ENCODE results near the gene CBLL1.

The CBLL1 gene

GRCh38 chr7:107743567-107744344, at the start of gene CBLL1:
Gene CBLL1, plus strand, starts transcription at chr7:107744142. Its CDS starts 22 bp downstream, at chr7:107744164.
- Histone ChIP-seq H3K9ac (ENCODE audit: low read depth in 1 of 2, low read length in 2 of 2) (peak within 1 kb of the TSS; percentile 93 to 97), H3K36me3 (ENCODE audit: control insufficient read depth in 1 of 2, insufficient read depth in 2 of 2, low read length in 2 of 2) (peaks cover 0 to 1% of the 10 kb centered on the region in 2 donors), H3K4me1 (ENCODE audit: control insufficient read depth in 1 of 2, insufficient read depth in 2 of 2, low read length in 2 of 2) (peaks cover 19 to 26% of the 10 kb centered on the region in 2 donors), H3K27me3 (ENCODE audit: control insufficient read depth in 1 of 2, insufficient read depth in 2 of 2, low read length in 2 of 2) (no peaks in the 10 kb centered on the region), H3K9me3 (ENCODE audit: control insufficient read depth in 1 of 2, low read length in 2 of 2) (no peaks in the 10 kb centered on the region), H3K27ac (ENCODE audit: low read depth, low read length) (peak within 1 kb of the TSS; percentile 97), H3K4me3 (ENCODE audit: low read depth in 1 of 2, low read length in 2 of 2) (peak within 1 kb of the TSS; percentile 96 to 100)

GRCh38 chr7:107694386-107694785, 49.6 kb upstream of the CBLL1 start:
- no peak overlapping the region for H3K4me3 ChIP-seq (ENCODE audit: low read depth in 1 of 2, low read length in 2 of 2)
- no peaks in the 10 kb centered on the region for H3K36me3 ChIP-seq (ENCODE audit: control insufficient read depth in 1 of 2, insufficient read depth in 2 of 2, low read length in 2 of 2)
- H3K9ac ChIP-seq (ENCODE audit: low read depth in 1 of 2, low read length in 2 of 2), result no peak overlapping the region
- peaks cover 4 to 7% of the 10 kb centered on the region in 2 donors for H3K27me3 ChIP-seq (ENCODE audit: control insufficient read depth in 1 of 2, insufficient read depth in 2 of 2, low read length in 2 of 2)
- H3K4me1 ChIP-seq (ENCODE audit: control insufficient read depth in 1 of 2, insufficient read depth in 2 of 2, low read length in 2 of 2), result no peaks in the 10 kb centered on the region
- no peaks in the 10 kb centered on the region for H3K9me3 ChIP-seq (ENCODE audit: control insufficient read depth in 1 of 2, low read length in 2 of 2)
- no peak overlapping the region for H3K27ac ChIP-seq (ENCODE audit: low read depth, low read length)

- Histone ChIP-seq H3K9me3 (ENCODE audit: control insufficient read depth in 1 of 2, low read length in 2 of 2) (no peaks in the 10 kb centered on the region), H3K9ac (ENCODE audit: low read depth in 1 of 2, low read length in 2 of 2) (no peak overlapping the region), H3K27me3 (ENCODE audit: control insufficient read depth in 1 of 2, insufficient read depth in 2 of 2, low read length in 2 of 2) (peaks cover 4 to 7% of the 10 kb centered on the region in 2 donors), H3K27ac (ENCODE audit: low read depth, low read length) (no peak overlapping the region), H3K36me3 (ENCODE audit: control insufficient read depth in 1 of 2, insufficient read depth in 2 of 2, low read length in 2 of 2) (no peaks in the 10 kb centered on the region), H3K4me1 (ENCODE audit: control insufficient read depth in 1 of 2, insufficient read depth in 2 of 2, low read length in 2 of 2) (no peaks in the 10 kb centered on the region), H3K4me3 (ENCODE audit: low read depth in 1 of 2, low read length in 2 of 2) (no peak overlapping the region)
Observed at GRCh38 chr7:107696330-107696946, 47.5 kb upstream of the CBLL1 start.

- Histone ChIP-seq H3K36me3 (ENCODE audit: control insufficient read depth in 1 of 2, insufficient read depth in 2 of 2, low read length in 2 of 2) (no peaks in the 10 kb centered on the region), H3K9ac (ENCODE audit: low read depth in 1 of 2, low read length in 2 of 2) (no peak overlapping the region), H3K27ac (ENCODE audit: low read depth, low read length) (no peak overlapping the region), H3K4me3 (ENCODE audit: low read depth in 1 of 2, low read length in 2 of 2) (no peak overlapping the region), H3K27me3 (ENCODE audit: control insufficient read depth in 1 of 2, insufficient read depth in 2 of 2, low read length in 2 of 2) (peaks cover 4 to 7% of the 10 kb centered on the region in 2 donors), H3K4me1 (ENCODE audit: control insufficient read depth in 1 of 2, insufficient read depth in 2 of 2, low read length in 2 of 2) (no peaks in the 10 kb centered on the region), H3K9me3 (ENCODE audit: control insufficient read depth in 1 of 2, low read length in 2 of 2) (no peaks in the 10 kb centered on the region)
Observed at GRCh38 chr7:107697321-107698049, 46.5 kb upstream of the CBLL1 start.

GRCh38 chr7:107700570-107700969, 43.4 kb upstream of the CBLL1 start:
- H3K27me3 ChIP-seq (ENCODE audit: control insufficient read depth in 1 of 2, insufficient read depth in 2 of 2, low read length in 2 of 2), result no peaks in the 10 kb centered on the region
- H3K36me3 ChIP-seq (ENCODE audit: control insufficient read depth in 1 of 2, insufficient read depth in 2 of 2, low read length in 2 of 2), result no peaks in the 10 kb centered on the region
- no peak overlapping the region for H3K4me3 ChIP-seq (ENCODE audit: low read depth in 1 of 2, low read length in 2 of 2)
- H3K4me1 ChIP-seq (ENCODE audit: control insufficient read depth in 1 of 2, insufficient read depth in 2 of 2, low read length in 2 of 2), result no peaks in the 10 kb centered on the region
- H3K9ac ChIP-seq (ENCODE audit: low read depth in 1 of 2, low read length in 2 of 2), result no peak overlapping the region
- no peak overlapping the region for H3K27ac ChIP-seq (ENCODE audit: low read depth, low read length)
- no peaks in the 10 kb centered on the region for H3K9me3 ChIP-seq (ENCODE audit: control insufficient read depth in 1 of 2, low read length in 2 of 2)

GRCh38 chr7:107701191-107701590, 42.8 kb upstream of the CBLL1 start:
- Histone ChIP-seq H3K9me3 (ENCODE audit: control insufficient read depth in 1 of 2, low read length in 2 of 2) (no peaks in the 10 kb centered on the region), H3K4me1 (ENCODE audit: control insufficient read depth in 1 of 2, insufficient read depth in 2 of 2, low read length in 2 of 2) (no peaks in the 10 kb centered on the region), H3K27ac (ENCODE audit: low read depth, low read length) (no peak overlapping the region), H3K9ac (ENCODE audit: low read depth in 1 of 2, low read length in 2 of 2) (no peak overlapping the region), H3K4me3 (ENCODE audit: low read depth in 1 of 2, low read length in 2 of 2) (no peak overlapping the region), H3K27me3 (ENCODE audit: control insufficient read depth in 1 of 2, insufficient read depth in 2 of 2, low read length in 2 of 2) (no peaks in the 10 kb centered on the region), H3K36me3 (ENCODE audit: control insufficient read depth in 1 of 2, insufficient read depth in 2 of 2, low read length in 2 of 2) (no peaks in the 10 kb centered on the region)

- no peaks in the 10 kb centered on the region for H3K4me1 ChIP-seq (ENCODE audit: control insufficient read depth in 1 of 2, insufficient read depth in 2 of 2, low read length in 2 of 2)
- H3K36me3 ChIP-seq (ENCODE audit: control insufficient read depth in 1 of 2, insufficient read depth in 2 of 2, low read length in 2 of 2), result no peaks in the 10 kb centered on the region
- H3K9me3 ChIP-seq (ENCODE audit: control insufficient read depth in 1 of 2, low read length in 2 of 2), result no peaks in the 10 kb centered on the region
- no peak overlapping the region for H3K27ac ChIP-seq (ENCODE audit: low read depth, low read length)
- H3K4me3 ChIP-seq (ENCODE audit: low read depth in 1 of 2, low read length in 2 of 2), result no peak overlapping the region
- H3K27me3 ChIP-seq (ENCODE audit: control insufficient read depth in 1 of 2, insufficient read depth in 2 of 2, low read length in 2 of 2), result no peaks in the 10 kb centered on the region
- no peak overlapping the region for H3K9ac ChIP-seq (ENCODE audit: low read depth in 1 of 2, low read length in 2 of 2)
Observed at GRCh38 chr7:107703219-107703618, 40.7 kb upstream of the CBLL1 start.

GRCh38 chr7:107703872-107704271, 40.1 kb upstream of the CBLL1 start:
- H3K27me3 ChIP-seq (ENCODE audit: control insufficient read depth in 1 of 2, insufficient read depth in 2 of 2, low read length in 2 of 2), result no peaks in the 10 kb centered on the region
- no peaks in the 10 kb centered on the region for H3K36me3 ChIP-seq (ENCODE audit: control insufficient read depth in 1 of 2, insufficient read depth in 2 of 2, low read length in 2 of 2)
- no peaks in the 10 kb centered on the region for H3K4me1 ChIP-seq (ENCODE audit: control insufficient read depth in 1 of 2, insufficient read depth in 2 of 2, low read length in 2 of 2)
- no peak overlapping the region for H3K27ac ChIP-seq (ENCODE audit: low read depth, low read length)
- H3K9me3 ChIP-seq (ENCODE audit: control insufficient read depth in 1 of 2, low read length in 2 of 2), result no peaks in the 10 kb centered on the region
- H3K9ac ChIP-seq (ENCODE audit: low read depth in 1 of 2, low read length in 2 of 2), result no peak overlapping the region
- no peak overlapping the region for H3K4me3 ChIP-seq (ENCODE audit: low read depth in 1 of 2, low read length in 2 of 2)

- H3K9me3 ChIP-seq (ENCODE audit: control insufficient read depth in 1 of 2, low read length in 2 of 2), result no peaks in the 10 kb centered on the region
- no peak overlapping the region for H3K9ac ChIP-seq (ENCODE audit: low read depth in 1 of 2, low read length in 2 of 2)
- H3K4me1 ChIP-seq (ENCODE audit: control insufficient read depth in 1 of 2, insufficient read depth in 2 of 2, low read length in 2 of 2), result no peaks in the 10 kb centered on the region
- H3K27ac ChIP-seq (ENCODE audit: low read depth, low read length), result no peak overlapping the region
- no peaks in the 10 kb centered on the region for H3K27me3 ChIP-seq (ENCODE audit: control insufficient read depth in 1 of 2, insufficient read depth in 2 of 2, low read length in 2 of 2)
- H3K4me3 ChIP-seq (ENCODE audit: low read depth in 1 of 2, low read length in 2 of 2), result no peak overlapping the region
- no peaks in the 10 kb centered on the region for H3K36me3 ChIP-seq (ENCODE audit: control insufficient read depth in 1 of 2, insufficient read depth in 2 of 2, low read length in 2 of 2)
Observed at GRCh38 chr7:107708956-107709355, 35.0 kb upstream of the CBLL1 start.

- no peaks in the 10 kb centered on the region for H3K27me3 ChIP-seq (ENCODE audit: control insufficient read depth in 1 of 2, insufficient read depth in 2 of 2, low read length in 2 of 2)
- H3K27ac ChIP-seq (ENCODE audit: low read depth, low read length), result no peak overlapping the region
- H3K9me3 ChIP-seq (ENCODE audit: control insufficient read depth in 1 of 2, low read length in 2 of 2), result no peaks in the 10 kb centered on the region
- H3K4me1 ChIP-seq (ENCODE audit: control insufficient read depth in 1 of 2, insufficient read depth in 2 of 2, low read length in 2 of 2), result no peaks in the 10 kb centered on the region
- H3K36me3 ChIP-seq (ENCODE audit: control insufficient read depth in 1 of 2, insufficient read depth in 2 of 2, low read length in 2 of 2), result no peaks in the 10 kb centered on the region
- no peak overlapping the region for H3K9ac ChIP-seq (ENCODE audit: low read depth in 1 of 2, low read length in 2 of 2)
- no peak overlapping the region for H3K4me3 ChIP-seq (ENCODE audit: low read depth in 1 of 2, low read length in 2 of 2)
Observed at GRCh38 chr7:107711301-107711700, 32.6 kb upstream of the CBLL1 start.

Data from duodenal mucosa (tissue), 2 donors.